Epidermal melanocyte (primary cell): ENCODE measurements around the gene GAS7.
"Not testable (repeated sequence)": the region's sequence is repeated elsewhere in the genome, so short reads cannot be mapped to it uniquely, and the experiment has no call there.

Experiments
- DNase-seq: peaks from one replicate; pipeline ENCODE4 v3.0.0; 2011; ENCODE audit warnings: low spot score; ENCODE audit not compliant: insufficient read length

The GAS7 gene

DNA sequence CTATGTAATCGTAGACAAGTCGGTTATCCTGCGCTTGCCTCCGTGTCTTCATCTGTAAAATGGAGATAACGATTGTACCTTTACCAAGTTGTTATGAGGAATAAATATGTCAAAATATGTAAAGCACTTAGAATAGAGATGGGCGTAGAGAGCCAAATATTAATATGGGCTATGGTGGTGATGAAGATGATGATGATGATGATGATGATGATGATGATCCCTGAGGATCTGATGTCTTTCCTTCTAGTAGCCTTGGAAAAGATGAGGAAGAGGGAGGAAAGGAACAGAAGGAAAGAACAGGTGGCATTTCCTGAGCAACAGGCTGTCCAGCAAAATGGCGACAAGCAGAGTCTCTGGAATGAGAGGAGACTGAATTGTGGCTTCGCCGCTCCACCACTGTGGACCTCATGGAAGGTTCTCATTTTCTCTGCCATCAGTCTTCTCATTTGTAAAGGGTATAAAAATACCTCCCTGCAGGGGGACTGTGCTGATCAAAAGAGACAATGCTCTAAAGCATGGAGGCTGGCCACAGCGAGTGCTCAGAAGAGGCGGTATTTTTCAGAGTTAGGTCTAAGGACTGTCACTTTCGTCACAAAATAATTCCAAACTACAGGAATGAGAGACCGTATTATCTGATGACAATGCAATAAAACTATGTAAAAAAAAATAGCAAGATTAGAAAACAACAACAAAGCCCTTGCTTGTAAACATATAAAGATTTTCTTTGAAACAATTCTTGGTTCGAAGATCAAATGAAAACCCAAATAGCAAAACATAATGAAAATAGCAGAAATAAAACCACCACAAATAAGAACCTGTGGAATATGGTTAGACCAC is 276.2 kb downstream of the GAS7 start:
- DNase-seq: no peak

DNA sequence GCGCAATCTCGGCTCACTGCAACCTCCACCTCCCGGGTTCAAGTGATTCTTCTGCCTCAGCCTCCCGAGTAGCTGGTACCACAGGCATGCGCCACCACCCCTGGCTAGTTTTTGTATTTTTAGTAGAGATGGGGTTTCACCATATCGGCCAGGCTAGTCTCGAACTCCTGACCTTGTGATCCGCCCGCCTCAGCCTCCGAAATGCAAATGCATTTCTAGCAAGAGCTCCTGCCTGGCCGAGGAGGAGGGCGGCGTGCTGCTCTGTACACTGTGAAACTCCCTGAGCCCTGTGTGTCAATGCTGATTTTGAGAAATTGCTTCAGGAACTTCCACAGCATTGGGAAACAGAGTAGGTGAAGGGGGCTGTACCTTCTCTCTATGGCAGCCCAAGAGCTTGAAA is 277.2 kb downstream of the GAS7 start:
- DNase-seq: not testable (repeated sequence)

DNA sequence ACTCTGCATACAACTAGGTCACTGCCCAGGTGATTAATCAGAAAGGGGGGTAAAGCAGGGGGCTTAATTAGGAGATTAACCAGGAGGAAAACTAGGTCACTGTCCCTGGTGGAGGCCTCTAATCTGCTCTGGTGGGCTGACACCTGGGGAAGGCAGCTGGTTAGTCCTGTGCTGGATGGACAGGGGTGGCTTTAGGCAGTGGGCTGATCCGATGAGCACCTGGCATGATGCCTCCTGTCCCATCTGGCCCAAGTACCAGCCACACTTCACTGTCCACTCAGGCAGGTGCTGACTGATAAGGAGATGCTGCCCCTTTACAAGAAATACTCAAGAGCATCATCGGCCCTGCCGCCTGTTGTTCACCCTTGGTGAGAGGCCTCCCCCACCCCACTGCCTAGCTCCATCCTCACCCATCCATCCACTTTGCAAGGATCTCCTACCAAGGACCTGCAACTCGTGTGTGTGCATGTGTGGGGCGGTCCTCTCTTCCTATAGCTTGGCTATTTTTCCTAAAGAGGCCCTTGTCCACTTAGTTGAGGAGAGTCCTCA is 279.5 kb downstream of the GAS7 start:
- DNase-seq: no peak

DNA sequence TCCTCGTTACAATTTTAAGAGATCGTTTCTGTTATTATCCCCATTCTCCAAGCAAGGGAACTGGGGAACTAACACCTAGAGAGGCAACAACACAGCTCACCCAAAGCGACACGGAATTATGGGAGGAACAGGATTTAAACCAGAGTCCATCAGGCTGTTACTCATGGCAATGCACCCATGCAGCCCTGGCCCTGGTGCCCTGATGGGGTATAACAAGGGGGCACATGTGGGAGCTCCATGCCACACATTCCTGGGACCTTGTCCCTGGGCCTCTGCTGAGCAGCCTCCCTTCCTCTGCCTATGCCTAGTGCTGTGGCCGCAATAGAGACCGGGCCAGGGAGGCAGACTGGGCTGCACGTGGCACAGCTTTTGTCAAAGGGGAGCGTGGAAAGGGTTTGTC is 280.1 kb downstream of the GAS7 start:
- no peak for DNase-seq

DNA sequence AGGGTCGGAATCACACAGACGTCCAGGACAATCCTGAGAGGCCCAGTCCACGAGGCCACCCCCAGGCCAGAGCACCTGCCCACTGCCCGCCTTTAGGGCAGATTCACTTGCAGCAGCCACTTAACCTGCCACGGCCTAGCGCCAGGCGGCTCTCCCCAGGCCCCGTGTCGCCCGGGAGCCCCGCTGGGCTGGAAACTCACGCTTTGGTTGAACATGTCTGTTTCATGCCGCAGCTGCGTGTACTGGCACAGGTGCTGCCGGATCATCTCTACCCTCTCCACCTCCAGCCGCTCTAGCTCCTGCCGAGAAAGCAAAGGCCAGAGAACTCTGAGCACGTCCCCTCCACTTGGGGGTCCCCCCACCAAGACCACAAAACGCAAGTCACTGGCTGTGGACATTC is 280.6 kb downstream of the GAS7 start:
- no peak for DNase-seq

DNA sequence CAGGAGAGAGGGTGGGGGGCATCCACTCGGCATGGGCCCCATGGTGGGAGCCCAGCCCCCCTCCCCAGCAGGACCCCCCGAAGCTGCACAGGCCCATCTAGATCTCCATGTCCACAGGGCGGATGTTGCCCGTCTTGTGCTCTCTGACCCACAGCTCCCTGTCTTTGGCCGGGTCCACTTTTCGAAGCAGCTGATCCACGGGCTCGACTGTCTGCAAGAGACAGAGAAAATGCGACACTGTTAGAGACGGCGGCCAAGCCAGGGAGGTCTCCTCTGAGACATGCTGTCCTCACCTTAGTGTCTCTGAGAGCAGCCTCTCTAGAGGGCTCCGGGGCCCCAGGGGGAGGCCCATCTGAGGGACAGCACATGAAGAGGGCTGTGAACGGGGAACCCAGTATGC is 281.3 kb downstream of the GAS7 start:
- no peak for DNase-seq

DNA sequence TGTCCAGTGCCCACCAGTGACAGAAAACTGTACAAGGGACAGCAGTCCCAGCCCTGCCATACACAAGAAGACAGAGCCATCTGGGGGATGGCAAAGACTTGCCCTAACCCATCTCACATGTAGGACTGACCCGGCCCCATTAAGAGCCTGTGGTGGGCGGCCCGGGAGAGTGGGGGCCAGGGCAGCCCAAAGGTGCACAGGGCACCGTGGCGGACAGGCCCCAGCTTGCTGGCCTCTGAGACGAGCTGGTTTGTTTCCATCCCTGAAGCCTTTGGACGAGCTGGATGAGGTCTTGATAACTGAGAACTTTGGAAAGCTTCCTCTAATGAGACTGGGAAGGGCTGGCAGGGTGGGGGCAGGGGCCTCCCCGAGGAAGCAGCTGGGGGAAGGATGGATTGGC is 282.3 kb downstream of the GAS7 start:
- no peak for DNase-seq

DNA sequence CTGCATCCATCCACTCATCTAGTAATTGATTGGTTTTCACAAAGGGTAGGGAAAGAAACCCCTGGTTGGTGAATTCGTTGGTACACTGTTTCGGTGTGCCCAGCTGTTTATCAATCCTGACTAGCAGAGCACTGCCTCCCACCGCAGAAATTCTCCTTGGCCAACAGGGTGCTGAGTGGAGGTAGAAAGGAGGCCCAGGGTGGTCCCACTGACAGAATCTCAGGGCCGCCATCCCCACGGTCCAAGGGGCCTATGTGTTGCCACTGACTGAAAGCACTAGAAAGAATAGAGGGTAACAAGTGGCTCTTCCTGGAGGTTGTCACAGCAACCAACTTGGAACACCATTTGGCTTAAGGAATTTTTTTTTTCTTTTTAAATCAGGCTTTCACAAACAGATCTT is 284.9 kb downstream of the GAS7 start:
- DNase-seq: no peak

DNA sequence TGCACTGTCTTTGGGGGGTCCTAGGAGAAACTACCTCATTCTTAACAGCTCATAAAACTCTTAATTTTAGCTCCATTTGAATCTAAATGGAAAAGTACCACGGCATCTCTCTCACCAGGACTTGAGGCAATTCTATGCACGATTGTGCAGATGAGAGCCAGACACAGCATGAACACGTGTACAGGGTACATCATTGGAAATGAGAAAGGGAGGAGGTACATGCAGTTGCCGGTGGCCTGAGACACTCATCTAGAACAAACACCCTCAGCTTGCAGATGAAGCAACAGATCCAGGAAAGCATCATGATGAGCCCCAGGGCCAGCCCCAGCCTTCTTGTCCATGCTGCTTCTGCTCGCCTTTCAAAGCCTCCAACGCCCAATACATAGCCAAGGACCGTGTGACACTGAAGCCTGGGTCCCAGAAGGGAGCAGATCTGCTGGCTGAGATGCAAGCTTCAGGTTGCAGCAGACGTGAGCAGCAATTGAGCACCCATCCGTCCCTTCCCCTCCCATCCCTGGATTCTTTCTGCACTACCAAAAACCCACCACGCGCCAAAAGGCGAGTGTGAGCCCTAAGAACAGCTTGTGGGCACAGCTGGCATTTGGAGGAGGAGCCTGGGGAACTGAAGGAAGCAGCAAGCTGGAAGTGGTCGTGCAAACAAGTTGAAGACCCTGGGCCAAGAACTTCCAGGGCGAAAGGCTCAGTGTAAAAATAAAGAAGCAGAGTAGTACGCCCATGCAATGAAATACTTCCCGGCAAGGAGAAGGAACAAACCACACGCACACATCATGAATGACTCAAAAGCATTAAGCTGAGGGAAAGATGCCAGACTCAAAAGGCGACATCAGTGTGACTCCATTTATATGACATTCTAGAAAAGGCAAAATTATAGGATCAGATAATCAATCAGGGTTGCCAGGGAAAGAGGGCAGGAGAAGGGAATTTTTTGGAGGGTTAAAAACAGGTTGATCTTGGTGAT is 286.0 kb downstream of the GAS7 start:
- DNase-seq: no peak

DNA sequence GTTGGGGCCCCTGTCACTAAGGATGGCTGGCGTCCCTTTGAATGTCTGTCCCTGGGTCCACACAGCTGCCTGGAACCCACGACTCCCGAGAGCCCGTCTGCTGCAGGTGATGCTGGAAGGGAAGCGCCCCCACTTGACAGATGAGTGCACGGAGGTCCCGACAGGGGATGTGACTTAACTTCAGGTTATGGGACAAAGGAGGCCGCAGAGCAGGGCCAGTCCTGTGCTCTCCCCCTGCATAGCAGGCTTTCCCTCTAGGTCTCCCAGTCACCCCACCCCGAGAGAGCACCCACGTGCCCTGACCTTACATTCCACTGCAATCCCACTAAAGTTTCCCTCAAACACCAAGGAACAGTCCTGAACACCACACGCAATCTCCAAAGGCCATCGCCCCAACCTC is 287.3 kb downstream of the GAS7 start:
- no peak for DNase-seq

DNA sequence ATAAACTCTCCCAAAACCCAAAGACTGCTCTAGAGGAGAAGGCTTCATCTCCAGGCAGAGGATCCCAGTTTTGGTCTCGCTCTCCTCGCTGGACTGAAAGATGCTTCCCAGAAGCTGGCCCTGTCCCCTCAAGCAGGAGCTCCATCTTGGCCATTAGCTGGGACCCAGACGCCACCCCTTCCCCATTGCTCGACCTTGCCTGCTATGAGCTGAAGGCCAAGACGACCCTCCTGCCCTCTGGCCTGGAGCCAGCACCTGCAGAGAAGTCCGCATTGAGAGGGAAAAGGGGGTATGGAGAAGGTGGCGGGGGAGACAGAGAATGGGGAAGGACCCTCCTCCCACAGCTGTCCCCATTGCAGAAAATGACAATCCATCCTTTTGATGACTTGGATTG is 289.8 kb downstream of the GAS7 start:
- no peak for DNase-seq

DNA sequence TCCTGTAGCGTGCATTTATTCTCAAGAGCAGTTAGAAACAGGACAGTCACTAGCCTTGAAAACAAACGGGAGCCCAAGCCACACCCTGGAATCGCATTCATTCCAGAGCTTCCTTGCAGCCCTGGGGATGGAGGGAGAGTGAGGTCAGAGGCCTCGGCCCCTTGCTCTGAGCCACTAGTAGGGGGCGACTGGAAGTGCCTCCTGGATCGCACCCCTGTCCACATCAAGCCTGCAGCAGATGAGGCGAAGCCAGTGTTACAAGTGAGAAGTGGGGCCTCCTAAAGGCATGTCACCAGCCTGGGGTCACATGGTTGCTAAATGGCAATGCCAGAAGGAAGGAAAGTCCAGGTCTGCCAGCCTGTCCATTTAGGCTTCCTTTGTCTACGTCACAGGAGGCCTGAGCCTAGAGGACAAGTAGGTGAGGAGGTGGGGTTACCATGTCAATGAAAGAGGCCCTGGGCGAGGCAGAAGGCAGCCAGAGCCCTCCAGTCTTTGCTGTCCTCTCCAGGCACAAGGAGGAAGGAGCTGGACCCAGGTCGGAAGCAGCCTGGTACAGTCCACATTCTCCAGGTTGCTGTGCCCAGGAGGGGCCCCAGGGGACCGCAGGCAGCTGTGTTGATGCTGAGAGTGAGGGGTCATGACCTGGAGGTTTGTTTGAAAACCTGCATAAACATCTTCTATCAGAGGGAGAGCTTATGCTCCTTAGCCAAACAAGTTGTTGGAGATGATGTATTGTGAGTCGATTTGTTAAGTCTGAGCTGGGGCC is 290.3 kb downstream of the GAS7 start:
- no peak for DNase-seq

DNA sequence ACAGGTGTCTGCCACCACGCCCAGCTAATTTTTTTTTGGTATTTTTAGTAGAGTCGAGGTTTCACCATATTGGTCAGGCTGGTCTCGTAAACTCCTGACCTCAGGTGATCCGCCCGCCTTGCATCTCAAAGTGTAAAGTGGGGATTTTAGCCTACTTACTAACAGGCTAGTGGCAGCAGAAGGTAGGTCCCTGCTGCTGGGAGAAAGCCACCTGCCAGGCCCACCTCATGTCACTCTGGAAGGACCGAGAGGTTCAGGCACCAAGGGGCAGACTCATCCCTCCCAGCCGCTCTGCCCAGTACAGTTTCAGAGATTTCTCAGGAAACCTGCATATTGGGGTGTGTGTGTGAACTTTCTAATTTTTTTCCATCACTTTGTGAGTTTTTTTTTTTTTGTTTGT is 291.3 kb downstream of the GAS7 start:
- no peak for DNase-seq

DNA sequence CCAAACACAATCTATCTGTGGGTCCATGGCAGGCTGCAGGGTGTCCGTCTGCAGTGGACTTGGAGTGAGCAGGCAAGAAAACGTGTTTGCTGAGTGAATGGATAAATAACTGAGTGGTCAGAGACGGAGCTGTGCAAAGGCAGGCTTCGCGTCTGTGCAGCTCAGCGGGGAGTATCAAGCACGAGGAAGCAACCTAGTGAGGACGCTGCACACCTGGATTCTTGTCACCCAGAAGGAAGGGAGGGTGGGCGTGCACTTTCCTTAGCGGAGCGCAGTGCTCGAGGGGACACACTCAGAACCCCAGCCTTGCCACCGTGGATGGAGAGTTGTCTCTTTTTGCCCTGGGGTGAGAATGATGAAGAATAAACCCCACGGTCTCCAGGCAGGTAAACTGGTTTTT is 291.8 kb downstream of the GAS7 start:
- no peak for DNase-seq

DNA sequence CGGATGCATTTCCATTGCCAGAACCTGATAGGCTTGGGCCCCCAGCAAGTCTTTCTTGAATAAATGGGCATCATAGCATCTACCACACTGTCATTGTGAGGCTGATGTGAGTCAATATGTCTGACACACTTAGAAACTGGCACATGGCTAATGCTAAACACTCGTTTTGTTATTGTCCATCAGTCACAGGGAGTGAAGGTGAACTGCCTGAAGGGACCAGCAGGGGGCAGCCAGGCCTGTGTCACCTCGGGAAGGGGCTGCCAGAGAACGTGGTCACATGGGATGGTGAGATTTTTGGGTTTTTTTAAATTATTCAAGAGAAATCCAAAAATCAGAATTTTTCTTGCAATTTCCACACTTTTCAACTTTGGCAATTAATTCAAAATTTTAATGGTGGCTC is 292.5 kb downstream of the GAS7 start:
- DNase-seq: peak; percentile 50

DNA sequence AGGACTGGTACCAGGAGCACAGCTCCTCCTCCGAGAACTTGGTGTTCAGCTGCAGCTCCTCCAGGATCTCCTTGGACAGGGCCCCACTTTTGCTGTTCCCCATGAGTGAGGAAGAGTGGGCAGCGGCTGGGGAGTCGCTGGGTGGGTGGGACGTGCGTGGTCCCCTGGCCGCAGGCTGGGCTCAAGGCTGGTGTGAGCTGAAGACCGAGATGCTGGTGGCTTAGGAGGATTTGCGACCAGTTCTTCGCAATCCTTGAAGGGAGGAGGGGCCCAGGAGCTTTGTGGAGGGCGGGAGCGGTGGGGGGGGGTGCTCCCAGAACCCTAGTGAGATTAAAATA is 293.4 kb downstream of the GAS7 start, which contains the start of gene RCVRN:
RCVRN (minus strand) TSS at position 194 of the 338 bp plus-strand sequence; CDS start at position 103, 91 bp downstream.
- DNase-seq: no peak

DNA sequence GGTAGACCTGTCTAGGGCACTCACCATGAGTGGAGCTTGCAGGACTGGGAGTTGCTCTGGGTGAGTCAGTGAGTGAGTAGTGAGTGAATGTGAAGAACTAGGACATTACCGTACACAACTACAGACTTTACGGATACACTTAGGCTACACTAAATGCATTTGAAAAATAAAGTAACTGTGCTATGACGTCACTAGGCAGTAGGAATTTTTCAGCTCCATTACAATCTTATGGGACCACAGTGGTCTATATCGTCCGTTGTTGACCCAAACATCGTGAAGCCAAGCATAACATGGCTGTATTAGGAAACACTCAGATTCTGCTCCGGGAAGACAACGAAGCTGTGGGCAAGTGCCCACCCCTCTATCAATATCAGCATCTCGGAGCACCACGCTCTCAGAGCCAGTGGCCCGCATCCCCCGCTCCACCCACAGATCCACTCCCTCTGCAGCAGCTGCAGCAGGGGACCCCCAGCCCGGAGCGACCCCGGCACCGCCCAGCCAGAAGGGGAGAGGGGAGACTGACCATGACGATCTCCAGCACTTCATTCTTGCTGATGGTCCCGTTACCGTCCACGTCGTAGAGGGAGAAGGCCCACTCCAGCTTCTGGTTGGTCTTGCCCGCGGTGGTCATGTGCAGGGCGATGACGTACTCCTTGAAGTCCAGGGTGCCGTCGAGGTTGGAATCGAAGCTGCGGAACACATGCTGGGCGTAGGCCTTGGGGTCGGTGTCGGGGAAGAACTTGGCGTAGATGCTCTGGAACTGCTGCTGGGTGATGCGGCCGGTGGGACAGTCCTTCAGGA is 293.9 kb downstream of the GAS7 start:
- no peak for DNase-seq

DNA sequence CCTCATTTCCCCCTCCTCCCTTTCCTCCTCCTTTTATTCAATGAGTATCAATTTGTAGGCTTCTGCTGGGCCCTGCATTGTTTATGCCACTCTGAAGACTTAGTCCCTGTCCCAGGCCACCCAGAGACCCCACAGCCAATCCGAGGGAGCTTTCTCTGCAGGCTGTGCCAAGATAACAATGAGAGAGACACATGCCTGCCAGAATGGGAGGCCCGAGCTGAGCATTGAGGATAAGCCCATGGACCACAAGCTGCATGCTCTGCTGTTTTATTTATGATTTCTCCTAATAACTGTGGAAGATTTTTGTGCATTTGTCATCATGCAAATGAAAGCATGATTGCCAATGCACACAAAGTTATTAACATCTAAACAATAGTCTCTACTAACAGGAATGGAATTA is 296.3 kb downstream of the GAS7 start:
- DNase-seq: no peak

DNA sequence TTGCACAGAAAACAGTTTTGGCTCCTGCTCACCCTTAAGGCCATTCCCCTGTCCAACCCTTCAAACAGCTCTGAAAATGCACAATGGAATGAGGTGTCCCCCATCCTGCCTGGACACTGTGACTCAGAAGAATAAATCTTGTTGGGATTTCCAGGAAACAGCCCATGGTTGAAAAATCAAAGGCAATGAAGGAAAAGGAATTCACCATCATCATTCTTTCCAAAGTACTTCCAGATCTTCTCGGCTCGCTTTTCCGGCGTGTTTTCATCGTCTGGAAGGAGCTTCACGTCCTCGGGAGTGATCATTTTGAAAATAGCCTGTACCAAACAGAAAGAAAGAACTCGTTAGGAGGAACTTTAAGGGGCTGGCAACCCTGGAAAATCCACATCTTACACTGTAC is 297.6 kb downstream of the GAS7 start:
- peak; percentile 47 for DNase-seq

DNA sequence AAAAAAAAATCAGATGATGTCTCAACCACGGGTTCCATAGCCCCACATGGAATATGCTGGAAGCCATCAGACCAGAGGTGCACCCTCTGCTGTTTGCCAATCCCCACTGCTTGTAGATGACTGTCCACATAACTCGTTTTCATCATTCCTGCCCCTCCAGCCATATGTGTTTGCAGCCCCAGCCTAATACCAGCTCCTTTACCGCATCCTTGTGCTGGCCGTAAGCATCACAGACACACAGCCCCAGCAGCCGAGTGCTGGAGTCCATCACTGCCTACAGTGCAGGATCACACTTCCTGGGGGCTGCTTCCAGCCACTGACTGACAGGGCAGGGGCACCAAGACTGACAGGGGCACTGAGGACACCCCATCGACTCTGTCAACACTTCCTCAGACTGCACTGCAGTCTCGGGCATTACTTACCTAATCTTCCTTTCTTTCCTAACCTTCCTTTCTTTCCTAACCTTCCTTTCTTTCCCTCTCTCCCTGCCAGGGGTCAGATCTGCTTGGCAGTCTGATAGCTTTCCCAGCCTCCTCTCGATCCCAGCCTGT is 298.3 kb downstream of the GAS7 start:
- no peak for DNase-seq
